ENCODE results near the gene SGF29.
"Not testable (repeated sequence)": the region's sequence is repeated elsewhere in the genome, so short reads cannot be mapped to it uniquely, and the experiment has no call there.

The SGF29 gene

DNA sequence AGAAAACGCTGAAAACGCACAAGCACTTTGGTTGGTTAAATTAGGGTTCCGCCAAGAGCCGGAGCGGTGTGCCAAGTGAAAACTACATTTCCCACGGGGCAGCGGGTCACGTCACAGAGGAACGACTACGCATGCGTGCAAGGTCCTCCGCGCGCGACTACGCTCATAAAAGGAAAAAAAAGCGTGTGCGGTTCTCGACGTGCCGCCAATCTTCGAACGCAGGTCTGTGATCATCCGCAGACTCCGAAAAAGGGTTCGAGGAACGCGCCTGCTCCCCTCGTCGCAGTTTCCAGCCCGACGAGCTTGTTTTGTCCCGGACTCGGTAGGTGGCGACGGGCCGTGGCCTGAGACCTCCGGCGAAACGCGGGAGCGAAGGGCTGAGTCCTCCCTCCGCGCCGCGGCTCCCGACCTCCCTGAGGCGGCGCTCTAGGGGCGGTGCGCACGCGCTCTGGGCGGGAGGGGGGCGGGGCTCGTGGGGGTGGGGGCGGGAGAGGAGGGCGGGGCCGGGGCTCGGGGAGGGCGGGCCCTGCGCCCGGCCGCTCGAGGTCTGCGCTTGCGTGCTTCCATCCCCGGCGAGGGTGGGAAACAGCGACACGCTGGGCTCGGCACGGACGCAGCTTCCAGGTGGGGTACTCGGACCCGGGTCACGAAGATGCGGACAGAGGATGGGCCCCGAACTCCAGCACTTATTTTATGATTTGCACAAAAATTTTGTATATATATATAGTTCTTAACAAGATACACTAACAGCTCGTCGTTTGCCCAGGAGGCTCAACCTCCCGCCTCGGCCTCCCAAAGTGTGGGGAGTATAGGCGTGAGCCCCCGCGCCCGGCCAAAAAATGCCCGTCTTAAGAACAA, at the start of gene SGF29:
SGF29 (plus strand) TSS at position 145 of the 858 bp plus-strand sequence. CDS start 27,150 bp downstream, outside the sequence.
- peak; percentile 96 for DNase-seq

DNA sequence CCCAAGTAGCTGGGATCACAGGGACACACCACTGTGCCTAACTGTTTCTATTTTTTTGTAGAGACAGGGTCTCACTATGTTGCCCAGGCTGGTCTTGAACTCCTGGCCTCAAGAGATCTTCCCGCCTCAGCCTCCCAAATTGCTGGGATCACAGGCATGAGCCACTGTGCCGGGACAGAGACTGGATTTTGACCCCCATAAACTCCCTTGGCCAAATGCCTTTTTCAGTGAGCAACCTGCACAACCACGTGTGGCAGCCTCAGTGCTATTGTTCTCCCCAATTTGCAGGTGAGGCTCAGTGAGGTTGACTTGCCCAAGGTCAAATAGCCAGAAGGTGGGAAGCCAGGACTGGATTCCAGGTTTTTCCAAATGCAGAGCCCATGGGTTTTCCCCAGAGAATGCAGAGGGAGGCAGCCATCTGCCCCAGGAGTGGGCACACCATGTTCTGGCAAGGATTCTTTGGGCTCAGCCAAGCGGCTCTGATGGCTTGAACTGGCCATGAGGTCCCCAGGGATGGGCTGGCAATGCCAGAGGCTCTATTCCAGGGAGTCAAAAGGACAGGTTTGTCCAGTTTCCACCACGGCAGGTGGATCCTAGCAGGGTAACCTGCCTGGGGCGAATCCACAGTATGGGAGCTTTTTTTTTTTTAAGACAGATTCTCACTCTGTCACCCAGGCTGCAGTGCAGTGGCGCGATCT, 48.9 kb upstream of the SGF29 start:
- DNase-seq: no peak

DNA sequence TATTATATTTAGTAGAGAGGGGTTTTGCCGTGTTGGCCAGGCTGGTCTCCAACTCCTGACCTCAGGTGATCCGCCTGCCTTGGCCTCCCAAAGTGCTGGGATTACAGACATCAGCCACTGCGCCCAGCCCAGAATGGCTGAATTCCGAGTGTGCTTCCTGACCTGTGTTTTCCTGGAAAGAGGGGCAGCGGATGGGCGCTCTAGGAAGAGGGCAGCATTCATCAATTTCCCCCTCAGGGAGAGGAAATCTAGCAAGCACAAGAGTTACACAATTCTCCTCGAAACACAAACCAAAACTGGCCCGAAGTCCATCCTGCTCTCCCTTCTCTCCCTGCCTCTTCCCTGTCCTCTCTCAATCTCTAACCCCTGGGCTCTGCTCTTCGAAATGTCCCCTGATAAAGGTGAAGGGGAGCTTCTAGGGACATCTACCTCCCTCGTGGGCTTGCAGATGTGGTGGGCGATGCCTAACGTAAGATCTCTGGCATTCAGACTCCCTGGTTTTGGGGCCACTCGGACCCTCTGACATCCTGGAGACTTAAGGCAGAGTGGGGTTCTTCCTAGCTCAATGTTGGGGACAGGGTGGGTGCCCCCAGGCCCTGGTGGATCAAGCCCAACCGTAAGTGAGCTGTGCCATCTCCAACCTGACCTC, 48.1 kb upstream of the SGF29 start:
- no peak for DNase-seq

GRCh38 chr16:28511031-28511430, 42.7 kb upstream of the SGF29 start:
- no peak for DNase-seq

DNA sequence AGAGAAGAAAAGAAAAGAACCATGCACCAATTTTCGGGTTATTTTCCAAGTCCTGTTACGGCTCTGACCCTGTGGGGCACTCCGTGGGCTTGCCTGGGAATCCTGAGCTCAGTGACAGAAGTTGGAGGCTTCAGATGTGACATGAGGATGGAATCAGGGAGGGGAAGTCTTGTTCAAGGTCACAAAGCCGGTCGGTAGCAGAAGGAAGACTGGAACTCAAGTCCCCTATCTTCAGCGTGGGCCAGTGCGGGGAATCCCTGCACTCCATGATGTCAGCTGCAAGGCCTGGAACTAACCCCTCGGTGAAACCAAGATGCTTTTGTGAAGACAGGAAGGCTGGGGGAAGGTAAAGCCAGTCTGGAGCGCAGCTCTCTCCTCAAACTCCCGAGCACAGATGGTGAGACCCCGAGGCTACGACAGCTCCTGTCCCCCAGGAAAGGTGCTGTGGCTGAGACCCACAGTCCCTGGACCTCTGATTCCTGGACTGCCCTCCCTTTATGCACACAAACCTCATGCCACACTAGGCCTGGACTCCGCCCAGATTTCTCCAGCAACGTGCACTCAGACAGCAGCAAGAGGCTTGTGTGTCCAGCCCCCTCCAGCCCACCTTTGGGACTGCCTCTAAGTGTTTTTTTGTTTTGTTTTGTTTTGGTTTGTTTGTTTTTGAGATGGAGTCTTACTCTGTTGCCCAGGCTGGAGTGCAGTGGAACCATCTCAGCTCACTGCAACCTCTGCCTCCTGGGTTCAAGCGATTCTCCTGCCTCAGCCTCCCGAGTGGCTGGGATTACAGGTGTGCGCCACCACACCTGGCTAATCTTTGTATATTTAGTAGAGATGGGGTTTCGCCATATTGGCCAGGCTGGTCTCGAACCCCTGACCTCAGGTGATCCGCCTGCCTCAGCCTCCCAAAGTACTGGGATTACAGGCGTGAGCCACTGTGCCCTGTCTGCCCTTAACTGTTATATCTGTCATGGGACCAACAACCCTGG, 41.6 kb upstream of the SGF29 start:
- DNase-seq: no peak

- DNase-seq: no peak
These were observed 40.1 kb upstream of the SGF29 start for GRCh38 chr16:28513484-28514181.

DNA sequence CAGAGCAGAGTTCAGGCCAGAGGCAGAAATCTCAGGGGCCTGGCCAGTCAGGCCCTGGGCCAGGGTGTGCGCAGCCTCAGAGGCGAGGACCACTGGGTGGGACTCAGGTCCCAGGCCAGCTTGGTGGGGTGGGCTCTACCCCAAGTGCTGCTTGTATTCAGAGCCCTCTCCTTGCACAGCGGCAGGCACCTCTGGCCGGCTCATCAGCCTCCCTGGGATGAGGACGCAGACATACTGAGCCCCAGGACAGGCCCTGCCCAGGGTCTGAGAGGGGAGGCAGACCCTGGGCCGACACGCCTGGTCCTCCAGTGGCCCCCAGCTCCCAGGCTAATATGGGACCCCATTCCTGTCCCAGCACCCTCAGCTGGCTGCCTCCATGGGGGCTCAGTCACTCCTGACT, 39.5 kb upstream of the SGF29 start:
- DNase-seq: no peak

GRCh38 chr16:28520672-28521071, 33.0 kb upstream of the SGF29 start:
- DNase-seq: no peak

DNA sequence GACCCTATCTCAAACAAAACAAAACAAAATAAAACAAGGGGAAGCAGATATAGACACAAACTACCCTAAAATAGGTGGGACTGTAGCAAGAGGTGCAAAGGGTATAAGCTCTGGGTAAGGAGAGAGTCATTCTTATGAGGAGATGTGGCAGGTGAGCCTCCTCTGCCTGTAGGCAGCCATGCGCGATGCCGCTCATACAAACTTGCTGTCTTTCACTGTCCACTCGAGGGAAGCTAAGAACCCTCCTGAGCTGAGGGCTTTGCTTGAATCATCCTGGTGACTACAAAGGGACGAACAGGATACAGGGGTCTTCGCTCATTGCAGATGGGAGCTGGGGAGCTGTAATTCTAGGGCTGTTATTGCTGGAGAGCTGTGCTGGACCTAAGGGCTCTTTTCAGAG, 32.3 kb upstream of the SGF29 start:
- DNase-seq: no peak

DNA sequence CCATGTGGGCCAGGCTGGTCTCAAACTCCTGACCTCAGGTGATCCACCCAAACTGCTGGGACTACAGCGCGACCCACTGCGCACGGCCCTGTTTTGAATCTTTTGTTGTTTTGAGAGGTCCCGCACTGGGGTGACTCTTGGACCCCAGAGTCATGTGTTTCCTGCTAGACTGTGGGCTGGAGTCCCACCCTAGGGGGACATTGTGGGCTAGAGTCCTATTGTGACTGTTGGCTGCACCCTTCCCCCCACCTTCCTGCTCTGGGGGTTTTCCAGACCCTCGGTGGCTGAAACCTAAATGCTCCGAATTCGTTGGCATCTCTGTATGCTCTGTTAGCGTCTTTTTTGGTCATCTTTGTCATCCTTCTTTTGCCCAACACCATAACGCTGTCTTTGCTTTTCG, 30.9 kb upstream of the SGF29 start:
- no peak for DNase-seq

DNA sequence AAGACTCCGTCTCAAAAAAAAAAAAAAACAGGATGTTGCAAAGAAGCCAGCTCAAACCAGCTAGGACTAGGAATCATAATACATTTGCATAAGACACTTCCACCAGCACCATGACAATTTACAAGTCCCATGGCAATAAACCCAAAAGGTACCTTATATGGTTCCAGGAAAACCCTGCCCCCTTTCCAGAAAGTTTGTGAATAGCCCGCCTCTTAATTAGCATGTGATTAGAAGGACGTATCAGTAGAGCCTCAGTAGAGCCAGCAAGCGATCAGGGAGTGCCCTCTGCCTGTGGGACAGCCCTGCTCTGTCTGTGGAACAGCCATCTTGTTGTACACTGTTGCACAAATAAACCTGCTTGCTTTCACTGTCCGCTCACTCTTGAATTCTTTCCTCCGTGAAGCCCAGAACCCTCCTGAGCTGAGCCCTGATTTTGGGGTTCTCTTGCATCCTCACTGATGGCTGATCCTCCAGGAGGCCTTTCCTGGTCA, 29.0 kb upstream of the SGF29 start:
- no peak for DNase-seq

GRCh38 chr16:28526201-28527099, 27.3 kb upstream of the SGF29 start:
- DNase-seq: no peak

DNA sequence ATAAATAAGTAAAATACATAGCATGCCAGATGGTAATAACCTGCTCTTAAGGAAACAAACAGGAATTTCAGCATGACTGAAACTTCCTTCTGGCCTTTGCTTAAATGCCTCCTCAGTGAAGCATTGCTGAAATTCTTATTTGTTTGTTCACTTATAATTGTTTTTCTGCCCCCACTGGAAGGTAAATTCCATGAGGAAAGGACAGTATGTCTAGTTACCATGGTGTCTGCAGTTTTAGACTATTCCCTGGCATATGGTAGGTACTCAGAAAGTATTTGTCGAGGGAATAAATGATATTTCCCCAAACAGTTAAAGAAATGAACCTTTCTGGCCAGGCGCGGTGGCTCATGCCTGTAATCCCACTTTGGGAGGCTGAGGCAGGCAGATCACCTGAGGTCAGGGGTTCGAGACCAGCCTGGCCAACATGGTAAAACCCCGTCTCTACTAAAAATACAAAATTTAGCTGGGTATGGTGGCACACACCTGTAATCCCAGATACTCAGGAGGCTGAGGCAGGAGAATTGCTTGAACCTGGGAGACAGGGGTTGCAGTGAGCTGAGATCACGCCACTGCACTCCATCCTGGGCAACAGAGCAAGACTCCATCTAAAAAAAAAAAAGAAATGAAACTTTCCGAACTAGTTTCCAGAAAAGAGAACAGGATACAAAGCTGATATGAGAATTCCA, 26.5 kb upstream of the SGF29 start:
- DNase-seq: not testable (repeated sequence)

DNA sequence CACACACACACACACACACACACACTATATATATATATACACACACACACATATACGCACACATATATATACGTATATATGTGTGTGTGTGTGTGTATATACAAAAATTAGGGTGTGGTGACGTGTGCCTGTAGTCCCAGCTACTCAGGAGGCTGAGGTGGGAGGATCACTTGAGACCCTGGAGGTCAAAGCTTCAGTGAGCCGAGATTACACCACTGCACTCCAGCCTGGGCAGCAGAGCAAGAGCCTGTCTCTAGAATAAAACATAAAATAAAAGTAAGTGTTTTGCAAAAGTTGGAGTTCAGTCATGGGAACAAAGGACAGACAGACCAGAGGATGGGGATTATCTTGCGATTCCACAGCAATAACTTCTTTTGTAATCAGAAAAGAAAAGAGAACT, 25.7 kb upstream of the SGF29 start:
- DNase-seq: no peak

GRCh38 chr16:28528463-28528867, 25.3 kb upstream of the SGF29 start:
- DNase-seq: no peak

GRCh38 chr16:28529124-28529523, 24.6 kb upstream of the SGF29 start:
- DNase-seq: no peak

- DNase-seq: no peak
These were observed 21.7 kb upstream of the SGF29 start for GRCh38 chr16:28531777-28532744.

DNA sequence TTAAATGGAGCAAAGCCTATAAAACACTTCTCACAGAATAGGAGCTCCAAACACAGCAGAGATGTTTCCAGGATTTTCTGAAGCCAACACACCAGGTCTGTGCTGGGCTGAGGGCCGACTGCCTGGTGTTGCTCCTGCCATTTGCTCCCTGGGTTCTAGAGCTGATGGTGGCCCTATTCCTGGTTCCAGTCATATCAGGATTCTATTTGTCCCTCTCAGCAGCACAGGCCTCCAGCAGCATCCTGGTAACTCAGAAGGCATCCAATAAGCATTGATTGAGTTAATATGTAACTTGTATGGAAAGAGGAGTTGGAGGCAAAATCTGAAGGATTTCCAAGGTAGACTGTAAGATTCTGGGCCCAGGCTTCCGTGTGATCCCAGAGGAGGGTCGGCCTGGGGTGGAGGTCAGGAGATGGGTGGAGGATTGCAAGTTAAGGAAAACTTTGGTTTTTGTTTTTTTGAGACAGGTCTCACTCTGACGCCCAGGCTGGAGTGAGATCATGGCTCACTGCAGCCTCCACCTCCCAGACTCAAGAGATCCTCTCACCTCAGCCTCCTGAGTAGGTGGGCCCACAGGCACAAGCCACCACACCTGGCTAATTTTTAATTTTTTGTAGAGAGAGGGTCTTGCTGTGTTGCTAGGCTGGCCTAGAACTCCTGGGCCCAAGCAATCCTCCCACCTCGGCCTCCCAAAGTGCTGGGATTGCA, 20.6 kb upstream of the SGF29 start:
- DNase-seq: no peak
